Caco-2 (cell line): ENCODE data around the gene EFNA2. TPM values are rescaled to one million over a fixed set of nuclear protein-coding genes. Genes with fewer than 3 reads are reported as not detected.

ENCODE experiments used
- BruUV-seq: library from RNA; stranded (reverse); fragments of 400-500 nt; replicated peaks from 2 replicates; lab custom pipeline; 2021; lab: Mats Ljungman, UMichigan
- CTCF ChIA-PET: fragments of 300-600 bp; sonication (Branson Sonifier 250); formaldehyde crosslinking; loops from one replicate; lab custom pipeline; 2022; ENCODE audit warnings: antibody characterized with exemption; lab: Charles Lee
- POLR2A ChIA-PET: fragments of 300-600 bp; sonication (Branson Sonifier 250); formaldehyde crosslinking; loops from one replicate; lab custom pipeline; 2022; ENCODE audit warnings: antibody characterized with exemption; lab: Charles Lee
- DNase-seq, 2 experiments: peaks; one replicate each; pipeline versions ENCODE4 v3.0.0 to v3.0.0-alpha.2; 2020 to 2022
- H3K27me3 ChIP-seq: replicated peaks from 2 replicates; pipeline ENCODE4 v1.6.0; 2011; ENCODE audit warnings: low read length; ENCODE audit not compliant: control insufficient read depth, insufficient read depth
- H3K36me3 ChIP-seq: 2 replicates; pipeline ENCODE4 v1.5.1; 2011; ENCODE audit warnings: low read length; ENCODE audit not compliant: control insufficient read depth, insufficient read depth
- H3K4me1 ChIP-seq: fragments of 250-450 bp; sonication (Bioruptor Pico); 2 replicates; pipeline ENCODE4 v1.5.1; 2020; ENCODE audit warnings: mild to moderate bottlenecking
- H3K4me3 ChIP-seq: 2 replicates; pipeline ENCODE4 v1.5.1; 2011; ENCODE audit warnings: low read depth, mild to moderate bottlenecking, control low read depth, low read length
- H3K9me3 ChIP-seq: fragments of 250-450 bp; sonication (Bioruptor Pico); 2 replicates; pipeline ENCODE4 v1.5.1; 2020; ENCODE audit warnings: mild to moderate bottlenecking, moderate library complexity
- H3K27ac Mint-ChIP-seq: one replicate; pipeline ENCODE4 v1.8.0; 2022; ENCODE audit warnings: mixed read lengths; ENCODE audit not compliant: unreplicated experiment
- H3K27me3 Mint-ChIP-seq: one replicate; pipeline ENCODE4 v1.8.0; 2022; ENCODE audit warnings: mixed read lengths; ENCODE audit not compliant: insufficient read depth, unreplicated experiment
- H3K36me3 Mint-ChIP-seq: one replicate; pipeline ENCODE4 v1.8.0; 2022; ENCODE audit warnings: mild to moderate bottlenecking, mixed read lengths; ENCODE audit not compliant: insufficient read depth, unreplicated experiment
- H3K4me1 Mint-ChIP-seq: one replicate; pipeline ENCODE4 v1.8.0; 2022; ENCODE audit warnings: low read depth, mixed read lengths; ENCODE audit not compliant: unreplicated experiment
- H3K4me3 Mint-ChIP-seq: one replicate; pipeline ENCODE4 v1.8.0; 2022; ENCODE audit warnings: mild to moderate bottlenecking, moderate library complexity, mixed read lengths; ENCODE audit not compliant: unreplicated experiment
- H3K9me3 Mint-ChIP-seq: one replicate; pipeline ENCODE4 v1.8.0; 2022; ENCODE audit warnings: mixed read lengths; ENCODE audit not compliant: unreplicated experiment
- intact Hi-C: fragments of 100-400 bp; cut with micrococcal nuclease; formaldehyde crosslinking; loops from one replicate; pipeline ENCODE4 v1.10.0; 2022; ENCODE audit not compliant: unreplicated experiment
- total RNA-seq: library from RNA; stranded (reverse); gene quantifications from 2 replicates; pipeline ENCODE4 v1.2.3, GENCODE V29; 2022
- TF ChIP-seq, protein P1 (sequence below), 2 experiments: fragments of 200-600 bp in 1 of 2; IDR thresholded peaks; 1 replicate in 1 of 2; 2 replicates in 1 of 2; pipeline versions ENCODE4 v1.5.1 to v1.8.0; 2011 to 2022; ENCODE audit warnings: antibody characterized with exemption in 1 of 2, control low read depth in 1 of 2, inconsistent platforms in 1 of 2, low read depth in 1 of 2, low read length in 1 of 2, mild to moderate bottlenecking in 1 of 2, moderate library complexity in 1 of 2; ENCODE audit not compliant: insufficient read depth in 1 of 2, severe bottlenecking in 1 of 2, unreplicated experiment in 1 of 2

Gene EFNA2
- total RNA-seq, 1 experiment from 2014 or later: 18.6 TPM

DNA sequence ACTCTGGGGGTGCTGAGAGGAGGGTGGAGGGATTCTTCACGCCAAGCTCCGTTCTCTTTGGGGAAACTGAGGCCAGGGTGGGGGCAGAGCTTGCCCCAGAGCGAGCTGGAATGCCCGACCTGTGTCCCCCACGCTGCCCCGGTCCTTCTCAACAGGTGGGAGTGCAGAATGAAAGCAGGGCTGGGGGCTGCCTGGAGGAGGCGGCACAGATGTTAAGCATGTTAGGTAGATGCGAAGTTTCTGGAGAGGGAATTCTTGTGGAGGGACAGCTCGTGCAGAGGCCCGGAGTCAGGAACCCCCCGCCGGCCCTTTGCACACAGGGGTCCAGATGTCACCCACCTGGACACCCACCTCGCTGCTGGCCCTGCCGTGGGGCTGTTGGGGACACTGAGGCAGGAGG lies 9.0 kb downstream of the EFNA2 start:
- H3K4me3 ChIP-seq: no peak overlapping the region
- no peaks in the 10 kb centered on the region for H3K9me3 ChIP-seq
- ChIA-PET CTCF (no interaction called here), POLR2A (no interaction called here)
- no peak for DNase-seq
- no peaks in the 10 kb centered on the region for H3K36me3 ChIP-seq
- Mint-ChIP-seq H3K9me3 (no peaks in the 10 kb centered on the region), H3K4me1 (no peaks in the 10 kb centered on the region), H3K36me3 (peaks cover 6% of the 10 kb centered on the region), H3K27me3 (no peaks in the 10 kb centered on the region), H3K27ac (no peak overlapping the region), H3K4me3 (no peak overlapping the region)
- BruUV-seq: no TSS peak
- intact Hi-C loops: loop anchor here (10.0 kb wide), 1 partner anchor 1250 kb away; no protein-coding TSS in a partner anchor
- no peaks in the 10 kb centered on the region for H3K27me3 ChIP-seq
- peaks cover 17% of the 10 kb centered on the region for H3K4me1 ChIP-seq
- TF ChIP-seq, protein P1, sequence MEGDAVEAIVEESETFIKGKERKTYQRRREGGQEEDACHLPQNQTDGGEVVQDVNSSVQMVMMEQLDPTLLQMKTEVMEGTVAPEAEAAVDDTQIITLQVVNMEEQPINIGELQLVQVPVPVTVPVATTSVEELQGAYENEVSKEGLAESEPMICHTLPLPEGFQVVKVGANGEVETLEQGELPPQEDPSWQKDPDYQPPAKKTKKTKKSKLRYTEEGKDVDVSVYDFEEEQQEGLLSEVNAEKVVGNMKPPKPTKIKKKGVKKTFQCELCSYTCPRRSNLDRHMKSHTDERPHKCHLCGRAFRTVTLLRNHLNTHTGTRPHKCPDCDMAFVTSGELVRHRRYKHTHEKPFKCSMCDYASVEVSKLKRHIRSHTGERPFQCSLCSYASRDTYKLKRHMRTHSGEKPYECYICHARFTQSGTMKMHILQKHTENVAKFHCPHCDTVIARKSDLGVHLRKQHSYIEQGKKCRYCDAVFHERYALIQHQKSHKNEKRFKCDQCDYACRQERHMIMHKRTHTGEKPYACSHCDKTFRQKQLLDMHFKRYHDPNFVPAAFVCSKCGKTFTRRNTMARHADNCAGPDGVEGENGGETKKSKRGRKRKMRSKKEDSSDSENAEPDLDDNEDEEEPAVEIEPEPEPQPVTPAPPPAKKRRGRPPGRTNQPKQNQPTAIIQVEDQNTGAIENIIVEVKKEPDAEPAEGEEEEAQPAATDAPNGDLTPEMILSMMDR (IDR thresholded peaks at IDR 0.05; ENCODE audit: insufficient read depth in 1 of 2, low read depth in 1 of 2, low read length in 1 of 2, severe bottlenecking in 1 of 2, unreplicated experiment in 1 of 2): no peak

DNA sequence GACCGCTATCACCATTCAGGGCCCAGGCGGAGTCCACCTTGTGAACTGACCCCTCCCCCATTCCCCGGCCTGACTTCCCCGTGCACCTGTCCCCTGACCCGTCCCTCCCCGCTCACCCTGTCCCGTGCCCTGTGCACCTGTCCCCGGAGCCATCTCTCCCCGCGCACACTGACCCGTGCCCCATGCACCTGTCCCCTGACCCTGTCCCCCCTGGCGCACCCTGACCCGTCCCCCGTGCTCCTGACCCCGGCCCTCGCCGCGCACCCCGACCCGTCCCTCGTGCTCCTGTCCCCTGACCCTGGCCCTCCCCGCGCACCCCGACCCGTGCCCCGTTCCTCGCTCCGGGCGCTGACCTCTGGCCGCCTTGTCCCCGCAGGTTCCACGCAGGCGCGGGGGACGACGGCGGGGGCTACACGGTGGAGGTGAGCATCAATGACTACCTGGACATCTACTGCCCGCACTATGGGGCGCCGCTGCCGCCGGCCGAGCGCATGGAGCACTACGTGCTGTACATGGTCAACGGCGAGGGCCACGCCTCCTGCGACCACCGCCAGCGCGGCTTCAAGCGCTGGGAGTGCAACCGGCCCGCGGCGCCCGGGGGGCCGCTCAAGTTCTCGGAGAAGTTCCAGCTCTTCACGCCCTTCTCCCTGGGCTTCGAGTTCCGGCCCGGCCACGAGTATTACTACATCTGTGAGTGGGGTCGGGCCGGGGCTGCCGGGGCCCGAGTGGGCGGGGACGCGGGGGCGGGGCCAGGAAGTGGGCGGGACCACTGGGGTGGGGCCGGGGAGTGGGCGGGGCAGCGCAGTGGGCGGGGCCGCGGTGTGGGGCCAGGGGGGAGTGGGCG lies 9.7 kb downstream of the EFNA2 start:
- no TSS peak for BruUV-seq
- intact Hi-C loops: loop anchor here (10.0 kb wide), 1 partner anchor 1249 kb away; no protein-coding TSS in a partner anchor
- Histone ChIP-seq H3K27me3 (no peaks in the 10 kb centered on the region), H3K9me3 (no peaks in the 10 kb centered on the region), H3K4me1 (peaks cover 17% of the 10 kb centered on the region), H3K36me3 (no peaks in the 10 kb centered on the region), H3K4me3 (no peak overlapping the region)
- Mint-ChIP-seq H3K36me3 (peaks cover 6% of the 10 kb centered on the region), H3K27ac (no peak overlapping the region), H3K4me3 (no peak overlapping the region), H3K4me1 (no peaks in the 10 kb centered on the region), H3K27me3 (no peaks in the 10 kb centered on the region), H3K9me3 (no peaks in the 10 kb centered on the region)
- TF ChIP-seq, protein P1 (IDR thresholded peaks at IDR 0.05; ENCODE audit: insufficient read depth in 1 of 2, low read depth in 1 of 2, low read length in 1 of 2, severe bottlenecking in 1 of 2, unreplicated experiment in 1 of 2): no peak
- POLR2A ChIA-PET: no interaction called here
- CTCF ChIA-PET: no interaction called here
- peak in 1 of 2 experiments; percentile 38 for DNase-seq

DNA sequence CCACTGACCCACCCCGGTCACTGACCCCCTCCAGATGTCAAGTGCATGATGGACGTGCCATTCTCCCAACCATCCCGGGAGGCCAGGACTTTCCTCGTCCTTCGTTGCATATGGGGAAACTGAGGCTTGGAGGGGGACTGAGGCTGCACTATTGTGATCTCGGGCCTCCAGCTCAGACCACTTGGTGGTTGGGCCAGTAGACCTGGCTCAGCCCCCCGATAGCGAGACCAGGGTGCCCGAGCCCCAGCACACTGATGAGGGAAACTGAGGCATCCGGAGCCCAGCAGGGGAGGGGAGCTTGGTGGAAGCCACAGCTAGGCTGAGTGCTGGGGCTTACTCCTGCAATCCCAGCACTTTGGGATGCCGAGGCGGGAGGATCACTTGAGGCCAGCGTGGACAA lies 10.4 kb downstream of the EFNA2 start:
- TF ChIP-seq, protein P1 (IDR thresholded peaks at IDR 0.05; ENCODE audit: insufficient read depth in 1 of 2, low read depth in 1 of 2, low read length in 1 of 2, severe bottlenecking in 1 of 2, unreplicated experiment in 1 of 2): no peak
- no peak overlapping the region for H3K27ac Mint-ChIP-seq
- DNase-seq: no peak
- H3K9me3 Mint-ChIP-seq: no peaks in the 10 kb centered on the region
- H3K27me3 Mint-ChIP-seq: no peaks in the 10 kb centered on the region
- H3K36me3 Mint-ChIP-seq: peaks cover 6% of the 10 kb centered on the region
- Histone ChIP-seq H3K9me3 (no peaks in the 10 kb centered on the region), H3K4me1 (peaks cover 13% of the 10 kb centered on the region), H3K36me3 (no peaks in the 10 kb centered on the region), H3K4me3 (no peak overlapping the region), H3K27me3 (no peaks in the 10 kb centered on the region)
- ChIA-PET CTCF (no interaction called here), POLR2A (no interaction called here)
- no TSS peak for BruUV-seq
- intact Hi-C loops: loop anchor here (10.0 kb wide), 1 partner anchor 1249 kb away; no protein-coding TSS in a partner anchor
- no peak overlapping the region for H3K4me3 Mint-ChIP-seq
- no peaks in the 10 kb centered on the region for H3K4me1 Mint-ChIP-seq
